Stimulated activated CD4-positive, alpha-beta T cell treated with anti-CD3 and anti-CD28 coated beads, Interleukin-4, amount 100 ng/mL, for 1 hour (primary cell): ENCODE data around the gene CD1C.
"Not testable (repeated sequence)": the region's sequence is repeated elsewhere in the genome, so short reads cannot be mapped to it uniquely, and the experiment has no call there.

ENCODE experiments used
- DNase-seq: peaks from one replicate; pipeline ENCODE4 v3.0.0-alpha.2; 2020

The CD1C gene

DNA sequence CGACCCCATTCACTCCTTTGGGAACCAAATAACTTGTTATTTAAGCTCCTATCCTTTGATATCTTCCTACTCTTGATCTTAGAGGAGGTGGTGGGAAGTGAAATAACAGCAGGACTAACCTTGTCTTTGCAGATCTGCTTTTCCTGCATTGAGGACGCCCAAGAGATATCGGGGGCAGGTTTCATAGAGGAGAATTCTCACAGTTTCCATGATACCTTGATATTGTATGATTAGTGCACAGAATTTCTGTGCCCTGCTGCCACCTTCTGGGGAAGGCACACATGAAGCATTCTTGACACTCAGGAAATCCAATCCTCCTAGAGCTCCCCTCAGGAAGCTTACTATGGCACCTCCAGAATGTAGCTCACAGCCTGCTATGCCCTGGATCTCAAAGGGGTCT lies 40.0 kb downstream of the CD1C start:
- no peak for DNase-seq

GRCh38 chr1:158330391-158331105 lies 40.8 kb downstream of the CD1C start:
- DNase-seq = no peak

DNA sequence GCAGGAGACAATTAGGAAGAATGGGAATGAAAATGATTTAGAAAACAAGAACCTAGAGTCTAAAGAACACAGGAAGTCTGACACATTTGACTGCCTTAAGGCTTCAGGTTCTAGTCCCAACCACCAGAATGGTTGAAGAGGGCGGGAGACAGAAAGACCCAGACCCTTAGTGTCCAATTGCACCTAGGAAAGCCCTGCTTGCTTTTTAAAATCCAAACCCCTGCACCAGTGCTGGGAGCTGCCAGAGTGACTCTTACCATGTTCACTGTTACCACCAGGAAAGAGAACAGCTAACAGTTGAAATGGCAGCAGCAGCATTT lies 41.3 kb downstream of the CD1C start:
- DNase-seq = no peak

DNA sequence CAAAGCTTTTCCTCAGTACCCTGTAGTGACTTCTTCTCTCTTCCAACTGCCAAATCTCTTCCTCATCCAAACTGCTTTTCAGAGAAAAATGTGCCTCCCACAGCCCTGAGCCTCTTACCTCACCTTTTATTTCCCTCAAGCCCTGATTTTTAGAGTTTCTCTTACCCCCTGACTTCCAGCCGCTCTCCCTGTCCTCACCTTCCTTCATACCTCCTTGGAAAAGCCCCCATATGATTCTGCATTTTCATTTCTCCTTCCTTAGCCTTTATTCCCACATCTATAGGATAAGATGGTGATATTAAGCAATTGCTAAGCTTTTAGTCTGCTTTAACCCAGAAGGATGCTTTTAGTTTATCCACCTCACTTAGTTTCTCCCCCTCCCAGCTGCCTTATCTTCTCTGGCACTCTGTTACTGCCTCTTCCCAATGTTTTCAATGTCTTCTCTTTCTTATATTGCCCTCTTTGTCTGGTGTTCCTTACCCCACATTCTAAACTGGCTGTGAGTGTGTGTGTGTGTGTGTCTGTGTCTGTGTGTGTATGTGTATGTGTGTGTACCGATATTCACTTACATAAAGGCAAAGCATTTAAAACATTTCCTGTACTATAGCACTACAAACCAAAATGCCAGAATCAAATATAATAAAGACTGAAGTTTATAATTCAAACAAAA lies 41.9 kb downstream of the CD1C start, which contains the start of gene CD1B:
Gene CD1B (minus strand): TSS at position 51 of the 670 bp plus-strand sequence. CDS start 108 bp downstream, outside the sequence.
- no peak for DNase-seq

GRCh38 chr1:158333405-158334155 lies 43.9 kb downstream of the CD1C start:
- no peak for DNase-seq

DNA sequence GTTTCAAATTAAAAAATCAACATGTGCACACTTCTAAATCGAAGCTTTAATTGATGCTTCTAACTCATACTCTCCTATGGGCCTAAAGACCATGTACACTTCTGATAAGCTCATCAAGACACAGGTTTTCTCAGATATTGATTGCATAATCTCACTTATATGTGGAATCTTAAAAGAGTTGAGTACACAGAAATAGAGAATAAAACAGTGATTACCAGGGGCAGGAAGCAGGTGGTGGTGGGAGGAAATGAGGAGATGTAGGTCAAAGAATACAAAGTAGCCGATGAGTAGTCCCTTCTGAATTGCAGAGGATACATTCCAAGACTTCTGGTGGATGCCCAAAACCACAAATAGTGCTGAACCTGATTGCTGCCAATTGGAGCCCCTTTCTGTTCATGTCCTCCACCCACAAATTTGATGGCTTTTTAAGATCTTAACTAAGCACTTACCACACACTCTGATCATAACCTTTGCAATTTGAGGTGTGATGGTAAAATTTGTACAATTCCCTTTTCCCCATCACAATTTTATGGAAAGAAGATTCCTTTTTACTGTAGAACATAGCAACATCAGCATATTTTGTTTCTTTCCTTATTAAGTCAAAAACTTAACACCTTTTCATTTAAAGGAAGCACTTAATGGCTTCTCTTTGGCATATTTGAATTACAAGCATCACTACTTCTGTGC lies 44.9 kb downstream of the CD1C start:
- DNase-seq = no peak

- DNase-seq = no peak
Measured at GRCh38 chr1:158335213-158335532, 45.5 kb downstream of the CD1C start.

- not testable (repeated sequence) for DNase-seq
Measured at GRCh38 chr1:158336413-158336812, 46.7 kb downstream of the CD1C start.
